SK-N-SH (cell line): ENCODE measurements around the gene KCNC2. TPM values are rescaled to one million over a fixed set of nuclear protein-coding genes. Genes with fewer than 3 reads are reported as not detected.
A peak's percentile ranks its signal among the peaks of the same experiment; 100 is the strongest.

Experiments used
- CTCF ChIA-PET: fragments of 300-600, 350-600 bp; formaldehyde crosslinking; extraction: SDS; loops from one replicate; lab custom pipeline; 2021; lab: Yijun Ruan, JAX
- POLR2A ChIA-PET: fragments of 350-600 bp; sonication (Branson Sonifier 250); formaldehyde crosslinking; extraction: SDS; loops from one replicate; lab custom pipeline; 2020; ENCODE audit warnings: antibody characterized with exemption, inconsistent platforms; lab: Yijun Ruan, JAX
- DNase-seq: peaks from one replicate; pipeline ENCODE4 v3.0.0; 2012
- H2AFZ ChIP-seq: fragments of 200-600 bp; sonication (generic); 2 replicates; pipeline ENCODE4 v1.8.1; 2016; ENCODE audit warnings: antibody characterized with exemption, mild to moderate bottlenecking, low read depth
- H3F3A ChIP-seq: fragments of 200-600 bp; sonication (generic); replicated peaks from 2 replicates; pipeline ENCODE3; 2016; ENCODE audit warnings: antibody characterized with exemption, mild to moderate bottlenecking; ENCODE audit not compliant: insufficient read depth
- H3K27ac ChIP-seq, 2 experiments: fragments of 200-500 bp in 1 of 2; fragments of 200-600 bp in 1 of 2; sonication (Bioruptor generic) in 1 of 2; sonication (generic), shearing (Covaris generic) in 1 of 2; 2 replicates each; pipeline versions ENCODE4 v1.5.1 to v1.6.1; 2014 to 2016; ENCODE audit warnings: low read depth in 2 of 2, inconsistent platforms in 1 of 2, low read length in 1 of 2, mild to moderate bottlenecking in 1 of 2, mixed read lengths in 1 of 2
- H3K27me3 ChIP-seq: fragments of 200-600 bp; sonication (generic), shearing (Covaris generic); 2 replicates; pipeline ENCODE4 v1.6.1; 2016; ENCODE audit warnings: mixed run types; ENCODE audit not compliant: insufficient read depth
- H3K36me3 ChIP-seq, 2 experiments: fragments of 200-500 bp in 1 of 2; fragments of 200-600 bp in 1 of 2; sonication (Bioruptor generic) in 1 of 2; sonication (generic) in 1 of 2; replicated peaks in 1 of 2; 2 replicates each; pipeline versions ENCODE3 to v1.5.1; 2014 to 2016; ENCODE audit warnings: low read length in 1 of 2, mild to moderate bottlenecking in 1 of 2; ENCODE audit not compliant: insufficient read depth in 2 of 2, control insufficient read depth in 1 of 2
- H3K4me1 ChIP-seq, 2 experiments: fragments of 200-500 bp in 1 of 2; fragments of 200-600 bp in 1 of 2; sonication (Bioruptor generic) in 1 of 2; sonication (generic), shearing (Covaris generic) in 1 of 2; 2 replicates each; pipeline versions ENCODE4 v1.5.1 to v1.6.1; 2014 to 2016; ENCODE audit warnings: low read depth in 1 of 2, low read length in 1 of 2, mixed run types in 1 of 2; ENCODE audit not compliant: insufficient read depth in 2 of 2, control insufficient read depth in 1 of 2
- H3K4me2 ChIP-seq: fragments of 200-600 bp; sonication (generic), shearing (Covaris generic); 2 replicates; pipeline ENCODE4 v1.6.1; 2017; ENCODE audit warnings: mixed run types
- H3K4me3 ChIP-seq, 2 experiments: fragments of 200-500 bp in 1 of 2; fragments of 200-600 bp in 1 of 2; sonication (Bioruptor generic) in 1 of 2; sonication (generic), shearing (Covaris generic) in 1 of 2; 2 replicates each; pipeline versions ENCODE4 v1.5.1 to v1.8.1; 2014 to 2016; ENCODE audit warnings: low read depth in 2 of 2, inconsistent platforms in 1 of 2, low read length in 1 of 2, mild to moderate bottlenecking in 1 of 2, mixed read lengths in 1 of 2, moderate library complexity in 1 of 2
- H3K79me2 ChIP-seq: fragments of 200-600 bp; sonication (generic); 2 replicates; pipeline ENCODE4 v1.8.1; 2017; ENCODE audit warnings: mild to moderate bottlenecking; ENCODE audit not compliant: insufficient read depth
- H3K9ac ChIP-seq: fragments of 200-600 bp; sonication (generic); 2 replicates; pipeline ENCODE4 v1.6.1; 2017; ENCODE audit warnings: mixed run types
- H3K9me2 ChIP-seq: fragments of 200-600 bp; sonication (generic); 2 replicates; pipeline ENCODE4 v1.6.1; 2017; ENCODE audit warnings: mixed run types
- H3K9me3 ChIP-seq: fragments of 200-600 bp; sonication (generic); 2 replicates; pipeline ENCODE4 v1.6.1; 2017; ENCODE audit warnings: mixed run types, mild to moderate bottlenecking, moderate library complexity
- H4K20me1 ChIP-seq: fragments of 200-600 bp; sonication (generic); 2 replicates; pipeline ENCODE4 v1.6.1; 2017; ENCODE audit warnings: mild to moderate bottlenecking, mixed run types; ENCODE audit not compliant: insufficient read depth
- CTCF ChIP-seq: fragments of 200-600 bp; sonication (generic); IDR thresholded peaks from 2 replicates; pipeline ENCODE4 v1.6.1; 2017; ENCODE audit warnings: antibody characterized with exemption, mild to moderate bottlenecking, moderate library complexity
- ELF1 ChIP-seq: IDR thresholded peaks from 2 replicates; pipeline ENCODE4 v1.4.0; 2012
- EP300 ChIP-seq, 2 experiments: IDR thresholded peaks; 2 replicates each; pipeline versions ENCODE4 v1.4.0 to v1.6.1; 2012; ENCODE audit warnings: borderline replicate concordance in 1 of 2, low read depth in 1 of 2, low read length in 1 of 2
- FOXJ3 ChIP-seq: sonication (generic); formaldehyde crosslinking; IDR thresholded peaks from 2 replicates; pipeline ENCODE4 v1.5.1; 2020; ENCODE audit warnings: mild to moderate bottlenecking, missing genetic modification reagents
- GATA2 ChIP-seq: sonication (generic); formaldehyde crosslinking; IDR thresholded peaks from 2 replicates; pipeline ENCODE4 v1.5.0; 2020; ENCODE audit warnings: mild to moderate bottlenecking, missing genetic modification reagents
- NFIC ChIP-seq: IDR thresholded peaks from 2 replicates; pipeline ENCODE4 v1.4.0; 2012; ENCODE audit warnings: borderline replicate concordance
- NRF1 ChIP-seq: IDR thresholded peaks from 2 replicates; pipeline ENCODE4 v1.6.1; 2012; ENCODE audit warnings: low read depth, mild to moderate bottlenecking, low read length
- RAD21 ChIP-seq: IDR thresholded peaks from 2 replicates; pipeline ENCODE4 v1.6.1; 2012; ENCODE audit warnings: mild to moderate bottlenecking, low read length
- SIN3A ChIP-seq: IDR thresholded peaks from 2 replicates; pipeline ENCODE4 v1.6.1; 2012; ENCODE audit warnings: low read depth, mild to moderate bottlenecking, low read length, moderate library complexity, borderline replicate concordance
- TAF1 ChIP-seq: IDR thresholded peaks from 2 replicates; pipeline ENCODE4 v1.6.1; 2012; ENCODE audit warnings: low read depth, mild to moderate bottlenecking, low read length, moderate library complexity, borderline replicate concordance
- TCF12 ChIP-seq: IDR thresholded peaks from 2 replicates; pipeline ENCODE4 v1.4.0; 2012
- USF1 ChIP-seq: IDR thresholded peaks from 2 replicates; pipeline ENCODE4 v1.4.0; 2012; ENCODE audit warnings: low read depth, borderline replicate concordance
- USF2 ChIP-seq: fragments of 150-350 bp; IDR thresholded peaks from 2 replicates; pipeline ENCODE4 v1.6.1; 2017; ENCODE audit warnings: antibody characterized with exemption, low read length, low read depth, borderline replicate concordance
- WGBS: methylation state at CpG from one replicate; pipeline ENCODE4 v1.1.6; 2017; ENCODE audit warnings: low lambda C conversion rate; 5-methylcytosine and 5-hydroxymethylcytosine counted together
- polyA plus RNA-seq, 3 experiments: library from polyadenylated mRNA; depleted of rRNA; stranded (reverse); fragments of >200 nt; gene quantifications; 2 replicates each; pipeline ENCODE4 v1.2.3, GENCODE V29; 2012

Gene KCNC2
- polyA plus RNA-seq, 1 of the 3 experiments (the other 2 are of a cell fraction) = not detected

- H3K79me2 ChIP-seq = no peaks in the 10 kb centered on the region
- no peaks in the 10 kb centered on the region for H3K27me3 ChIP-seq
- H3K36me3 ChIP-seq = no peaks in the 10 kb centered on the region
- POLR2A ChIA-PET = no interaction called here
- no peak overlapping the region for H3K9ac ChIP-seq
- no peaks in the 10 kb centered on the region for H4K20me1 ChIP-seq
- no peaks in the 10 kb centered on the region for H3K9me3 ChIP-seq
- 1% methylated on average over 2 of the region's 2 CpGs for WGBS
- TF ChIP-seq NRF1 (no peak), TAF1 (no peak), ELF1 (no peak), USF2 (no peak), USF1 (no peak), GATA2 (CRISPR knock-in tag) (no peak), SIN3A (no peak)
- H3F3A ChIP-seq = no peaks in the 10 kb centered on the region
- CTCF ChIA-PET = no interaction called here
- H2AFZ ChIP-seq = no peak overlapping the region
- H3K27ac ChIP-seq = no peak overlapping the region
- H3K4me2 ChIP-seq = no peak overlapping the region
- H3K4me3 ChIP-seq = no peak overlapping the region
- H3K4me1 ChIP-seq = no peaks in the 10 kb centered on the region
- no peak for DNase-seq
- no peaks in the 10 kb centered on the region for H3K9me2 ChIP-seq
Observed at GRCh38 chr12:75062691-75063090, 146.9 kb downstream of the KCNC2 start.

GRCh38 chr12:75058228-75058627, 151.4 kb downstream of the KCNC2 start:
- no peaks in the 10 kb centered on the region for H3F3A ChIP-seq
- TF ChIP-seq EP300 (IDR thresholded peaks at IDR 0.05; ENCODE audit: borderline replicate concordance in 1 of 2, low read depth in 1 of 2, low read length in 1 of 2) (no peak), CTCF (0 out of 2 replicates have a peak, but pooled peaks have one; percentile 21), FOXJ3 (no peak), RAD21 (peak; percentile 8; the same call in 1 of the 2 replicates), NRF1 (no peak), SIN3A (no peak), TCF12 (no peak), NFIC (no peak)
- H2AFZ ChIP-seq = no peak overlapping the region
- no peaks in the 10 kb centered on the region for H3K9me2 ChIP-seq
- CTCF ChIA-PET = no interaction called here
- no peak overlapping the region for H3K9ac ChIP-seq
- no peaks in the 10 kb centered on the region for H4K20me1 ChIP-seq
- H3K4me2 ChIP-seq = no peak overlapping the region
- H3K27me3 ChIP-seq = no peaks in the 10 kb centered on the region
- DNase-seq = no peak
- no peaks in the 10 kb centered on the region for H3K79me2 ChIP-seq
- H3K36me3 ChIP-seq = no peaks in the 10 kb centered on the region
- H3K4me1 ChIP-seq = no peaks in the 10 kb centered on the region
- POLR2A ChIA-PET = no interaction called here
- no peaks in the 10 kb centered on the region for H3K9me3 ChIP-seq
- no peak overlapping the region for H3K4me3 ChIP-seq
- H3K27ac ChIP-seq = no peak overlapping the region
